ENCODE results near the gene PTGFRN.

- TF ChIP-seq CTCF (optimal IDR thresholded peaks at IDR 0.05 in 1 of 3, IDR thresholded peaks at IDR 0.05 in 1 of 3, conservative IDR thresholded peaks at IDR 0.05 in 1 of 3; ENCODE audit: extremely low read depth in 1 of 3, insufficient read depth in 2 of 3, low read length in 3 of 3), result no peak
- TF ChIP-seq EZH2 (IDR thresholded peaks at IDR 0.05; ENCODE audit: low read length), result no peak
Measured at GRCh38 chr1:116984406-116985160, 74.9 kb downstream of the PTGFRN start.

All from keratinocyte (primary cell).